CD4-positive, CD25-positive, alpha-beta regulatory T cell (primary cell): ENCODE measurements around the gene PIP5K1B. TPM values are rescaled to one million over a fixed set of nuclear protein-coding genes. Genes with fewer than 3 reads are reported as not detected.

Source experiments
- ATAC-seq, 2 donors: fragments of 150-1000 bp; cut with Tn5 transposase; one replicate each; pipeline ENCODE4 v1.10.0; 2021; ENCODE audit warnings: low read depth in 2 of 2, moderate number of reproducible peaks in 2 of 2, moderate library complexity in 1 of 2
- DNase-seq, 3 donors: peaks; one replicate each; pipeline versions ENCODE4 v3.0.0 to v3.0.0-alpha.2; 2012 to 2022; ENCODE audit warnings: mixed read lengths in 1 of 3
- H3K27ac ChIP-seq: one replicate; pipeline ENCODE4 v1.7.0; 2013; ENCODE audit warnings: mild to moderate bottlenecking, low read length; ENCODE audit not compliant: insufficient read depth, poor library complexity, severe bottlenecking
- H3K27me3 ChIP-seq: one replicate; pipeline ENCODE4 v1.7.0; 2013; ENCODE audit warnings: low read length; ENCODE audit not compliant: control insufficient read depth, insufficient read depth
- H3K36me3 ChIP-seq: one replicate; pipeline ENCODE4 v1.7.0; 2013; ENCODE audit warnings: mild to moderate bottlenecking, low read length, moderate library complexity; ENCODE audit not compliant: control insufficient read depth, insufficient read depth
- H3K4me1 ChIP-seq: 2 replicates; pipeline ENCODE4 v1.7.0; 2013; ENCODE audit warnings: mild to moderate bottlenecking, low read length; ENCODE audit not compliant: insufficient read depth, control insufficient read depth, poor library complexity, severe bottlenecking
- H3K4me3 ChIP-seq: one replicate; pipeline ENCODE4 v1.7.0; 2013; ENCODE audit warnings: low read depth, mild to moderate bottlenecking, low read length, moderate library complexity
- H3K9me3 ChIP-seq, 2 experiments: 1 replicate in 1 of 2; 2 replicates in 1 of 2; pipeline ENCODE4 v1.7.0; 2013; ENCODE audit warnings: low read length in 2 of 2, mild to moderate bottlenecking in 1 of 2, moderate library complexity in 1 of 2; ENCODE audit not compliant: control insufficient read depth in 2 of 2
- H3K27ac Mint-ChIP-seq, 3 donors: one replicate each; pipeline ENCODE4 v1.8.0; 2020 to 2022; ENCODE audit warnings: mild to moderate bottlenecking in 3 of 3, mixed read lengths in 3 of 3, moderate library complexity in 2 of 3
- H3K27me3 Mint-ChIP-seq: one replicate; pipeline ENCODE4 v1.8.0; 2022; ENCODE audit warnings: mild to moderate bottlenecking, mixed read lengths
- H3K36me3 Mint-ChIP-seq: one replicate; pipeline ENCODE4 v1.8.0; 2020; ENCODE audit warnings: mixed read lengths
- H3K4me1 Mint-ChIP-seq, 4 donors: one replicate each; pipeline ENCODE4 v1.8.0; 2020 to 2022; ENCODE audit warnings: mixed read lengths in 4 of 4, mild to moderate bottlenecking in 1 of 4
- H3K4me3 Mint-ChIP-seq, 4 donors: one replicate each; pipeline ENCODE4 v1.8.0; 2020 to 2022; ENCODE audit warnings: mild to moderate bottlenecking in 4 of 4, mixed read lengths in 4 of 4, moderate library complexity in 3 of 4
- H3K9me3 Mint-ChIP-seq, 7 donors: one replicate each; pipeline ENCODE4 v1.8.0; 2020 to 2022; ENCODE audit warnings: mixed read lengths in 7 of 7, mild to moderate bottlenecking in 3 of 7, moderate library complexity in 2 of 7
- polyA plus RNA-seq, 4 donors: library from polyadenylated mRNA; unstranded; fragments of 300-500 nt; fragmentation: Illumina TruSeq; gene quantifications; one replicate each; pipeline ENCODE4 v1.2.3, GENCODE V29; 2021
- total RNA-seq: library from RNA; stranded (reverse); gene quantifications from one replicate; pipeline ENCODE4 v1.2.3, GENCODE V29; 2022

Gene PIP5K1B
- total and polyA plus RNA-seq, 5 donors from 2014 or later: 0.47 to 1.9 (median 1.0) TPM

- H3K9me3 Mint-ChIP-seq: no peaks in the 10 kb centered on the region
- Histone ChIP-seq H3K36me3 (no peaks in the 10 kb centered on the region), H3K4me1 (peaks cover 69% of the 10 kb centered on the region), H3K9me3 (no peaks in the 10 kb centered on the region), H3K27me3 (no peaks in the 10 kb centered on the region), H3K4me3 (no peak overlapping the region), H3K27ac (no peak overlapping the region)
- DNase-seq (no peak), ATAC-seq (no peak)
- H3K27me3 Mint-ChIP-seq: no peaks in the 10 kb centered on the region
- H3K36me3 Mint-ChIP-seq: no peaks in the 10 kb centered on the region
- peak overlapping the region in 2 of 3 donors; percentile 27 to 53 for H3K27ac Mint-ChIP-seq
- H3K4me3 Mint-ChIP-seq: peak overlapping the region in 1 of 4 donors; percentile 56
- peaks cover 24 to 75% (median 57%) of the 10 kb centered on the region in 4 donors for H3K4me1 Mint-ChIP-seq
Measured at GRCh38 chr9:68978066-68978465, 273.0 kb downstream of the PIP5K1B start.

- peak overlapping the region in 2 of 3 donors; percentile 44 to 78 for H3K27ac Mint-ChIP-seq
- H3K4me1 ChIP-seq: peaks cover 71% of the 10 kb centered on the region
Measured at GRCh38 chr9:68978501-68978900, 273.5 kb downstream of the PIP5K1B start.

GRCh38 chr9:68979538-68980314 lies 274.7 kb downstream of the PIP5K1B start:
- H3K4me1 ChIP-seq: peaks cover 60% of the 10 kb centered on the region
- peaks cover 23 to 65% (median 50%) of the 10 kb centered on the region in 4 donors for H3K4me1 Mint-ChIP-seq
- peak overlapping the region; percentile 28 for H3K4me3 ChIP-seq
- H3K27me3 ChIP-seq: no peaks in the 10 kb centered on the region
- no peaks in the 10 kb centered on the region for H3K9me3 Mint-ChIP-seq
- ATAC-seq (peak; percentile 72 to 81), DNase-seq (peak in 2 of 3 donors; percentile 26 to 76)
- H3K27ac ChIP-seq: no peak overlapping the region
- peak overlapping the region; percentile 78 to 99 (median 90) for H3K27ac Mint-ChIP-seq
- peak overlapping the region; percentile 61 to 76 (median 71) for H3K4me3 Mint-ChIP-seq
- no peaks in the 10 kb centered on the region for H3K9me3 ChIP-seq
- no peaks in the 10 kb centered on the region for H3K27me3 Mint-ChIP-seq
- H3K36me3 Mint-ChIP-seq: no peaks in the 10 kb centered on the region
- no peaks in the 10 kb centered on the region for H3K36me3 ChIP-seq

More at GRCh38 chr9:68978501-68978900, 273.5 kb downstream of the PIP5K1B start:
- ATAC-seq (no peak), DNase-seq (no peak)
- no peak overlapping the region for H3K27ac ChIP-seq
- H3K4me3 ChIP-seq: no peak overlapping the region
- H3K9me3 ChIP-seq: no peaks in the 10 kb centered on the region
- H3K27me3 Mint-ChIP-seq: no peaks in the 10 kb centered on the region
- H3K27me3 ChIP-seq: no peaks in the 10 kb centered on the region
- no peaks in the 10 kb centered on the region for H3K36me3 ChIP-seq
- H3K9me3 Mint-ChIP-seq: no peaks in the 10 kb centered on the region
- H3K4me1 Mint-ChIP-seq: peaks cover 28 to 77% (median 59%) of the 10 kb centered on the region in 4 donors
- peak overlapping the region in 2 of 4 donors; percentile 44 to 56 for H3K4me3 Mint-ChIP-seq
- H3K36me3 Mint-ChIP-seq: no peaks in the 10 kb centered on the region

GRCh38 chr9:68980341-68980914 lies 275.4 kb downstream of the PIP5K1B start:
- Mint-ChIP-seq H3K27ac (peak overlapping the region; percentile 6 to 90 (median 78)), H3K36me3 (no peaks in the 10 kb centered on the region), H3K9me3 (no peaks in the 10 kb centered on the region), H3K4me1 (peaks cover 23 to 59% (median 48%) of the 10 kb centered on the region in 4 donors), H3K4me3 (no peak overlapping the region), H3K27me3 (no peaks in the 10 kb centered on the region)
- no peak overlapping the region for H3K27ac ChIP-seq
- H3K4me3 ChIP-seq: peak overlapping the region; percentile 28
- H3K4me1 ChIP-seq: peaks cover 53% of the 10 kb centered on the region
- ATAC-seq (no peak), DNase-seq (no peak)
- no peaks in the 10 kb centered on the region for H3K9me3 ChIP-seq
- no peaks in the 10 kb centered on the region for H3K27me3 ChIP-seq
- H3K36me3 ChIP-seq: no peaks in the 10 kb centered on the region

- H3K4me3 Mint-ChIP-seq: peak overlapping the region in 3 of 4 donors; percentile 16 to 48 (median 36)
- H3K4me1 ChIP-seq: peaks cover 46% of the 10 kb centered on the region
- no peaks in the 10 kb centered on the region for H3K9me3 ChIP-seq
- ATAC-seq: peak in 1 of 2 donors; percentile 19
- no peaks in the 10 kb centered on the region for H3K36me3 Mint-ChIP-seq
- peak in 1 of 3 donors; percentile 51 for DNase-seq
- H3K27me3 ChIP-seq: no peaks in the 10 kb centered on the region
- H3K27ac ChIP-seq: peak overlapping the region; percentile 42
- H3K36me3 ChIP-seq: no peaks in the 10 kb centered on the region
- peaks cover 20 to 47% (median 41%) of the 10 kb centered on the region in 4 donors for H3K4me1 Mint-ChIP-seq
- peak overlapping the region; percentile 46 for H3K4me3 ChIP-seq
- peak overlapping the region in 2 of 3 donors; percentile 65 to 69 for H3K27ac Mint-ChIP-seq
- H3K9me3 Mint-ChIP-seq: no peaks in the 10 kb centered on the region
- no peaks in the 10 kb centered on the region for H3K27me3 Mint-ChIP-seq
Measured at GRCh38 chr9:68981789-68982188, 276.7 kb downstream of the PIP5K1B start.

GRCh38 chr9:68983008-68983411 lies 278.0 kb downstream of the PIP5K1B start:
- H3K36me3 Mint-ChIP-seq: no peaks in the 10 kb centered on the region
- Histone ChIP-seq H3K9me3 (no peaks in the 10 kb centered on the region), H3K36me3 (no peaks in the 10 kb centered on the region), H3K27me3 (no peaks in the 10 kb centered on the region), H3K4me1 (peaks cover 45% of the 10 kb centered on the region), H3K27ac (peak overlapping the region; percentile 14), H3K4me3 (no peak overlapping the region)
- DNase-seq: peak in 1 of 3 donors; percentile 28
- ATAC-seq: no peak
- peak overlapping the region in 2 of 3 donors; percentile 64 to 84 for H3K27ac Mint-ChIP-seq
- H3K9me3 Mint-ChIP-seq: no peaks in the 10 kb centered on the region
- H3K4me1 Mint-ChIP-seq: peaks cover 20 to 44% (median 40%) of the 10 kb centered on the region in 4 donors
- H3K27me3 Mint-ChIP-seq: no peaks in the 10 kb centered on the region
- peak overlapping the region in 1 of 4 donors; percentile 45 for H3K4me3 Mint-ChIP-seq

GRCh38 chr9:68983522-68984424 lies 278.7 kb downstream of the PIP5K1B start:
- ATAC-seq: no peak

More at GRCh38 chr9:68983522-68984424, 278.7 kb downstream of the PIP5K1B start:
- peaks cover 39% of the 10 kb centered on the region for H3K4me1 ChIP-seq
- no peak overlapping the region for H3K27ac ChIP-seq
- no peaks in the 10 kb centered on the region for H3K9me3 ChIP-seq
- Mint-ChIP-seq H3K36me3 (no peaks in the 10 kb centered on the region), H3K27me3 (no peaks in the 10 kb centered on the region), H3K4me3 (no peak overlapping the region), H3K27ac (peak overlapping the region; percentile 64 to 87 (median 84)), H3K4me1 (peaks cover 16 to 41% (median 35%) of the 10 kb centered on the region in 4 donors), H3K9me3 (no peaks in the 10 kb centered on the region)
- H3K4me3 ChIP-seq: no peak overlapping the region
- no peaks in the 10 kb centered on the region for H3K27me3 ChIP-seq
- no peak for DNase-seq
- no peaks in the 10 kb centered on the region for H3K36me3 ChIP-seq
